SK-N-SH (cell line): ENCODE data around the gene KIZ. TPM values are rescaled to one million over a fixed set of nuclear protein-coding genes. Genes with fewer than 3 reads are reported as not detected.

Source experiments
- CTCF ChIA-PET: fragments of 300-600, 350-600 bp; formaldehyde crosslinking; extraction: SDS; loops from one replicate; lab custom pipeline; 2021; lab: Yijun Ruan, JAX
- POLR2A ChIA-PET: fragments of 350-600 bp; sonication (Branson Sonifier 250); formaldehyde crosslinking; extraction: SDS; loops from one replicate; lab custom pipeline; 2020; ENCODE audit warnings: antibody characterized with exemption, inconsistent platforms; lab: Yijun Ruan, JAX
- DNase-seq: peaks from one replicate; pipeline ENCODE4 v3.0.0; 2012
- H2AFZ ChIP-seq: fragments of 200-600 bp; sonication (generic); 2 replicates; pipeline ENCODE4 v1.8.1; 2016; ENCODE audit warnings: antibody characterized with exemption, mild to moderate bottlenecking, low read depth
- H3F3A ChIP-seq: fragments of 200-600 bp; sonication (generic); replicated peaks from 2 replicates; pipeline ENCODE3; 2016; ENCODE audit warnings: antibody characterized with exemption, mild to moderate bottlenecking; ENCODE audit not compliant: insufficient read depth
- H3K27ac ChIP-seq, 2 experiments: fragments of 200-500 bp in 1 of 2; fragments of 200-600 bp in 1 of 2; sonication (Bioruptor generic) in 1 of 2; sonication (generic), shearing (Covaris generic) in 1 of 2; 2 replicates each; pipeline versions ENCODE4 v1.5.1 to v1.6.1; 2014 to 2016; ENCODE audit warnings: low read depth in 2 of 2, inconsistent platforms in 1 of 2, low read length in 1 of 2, mild to moderate bottlenecking in 1 of 2, mixed read lengths in 1 of 2
- H3K27me3 ChIP-seq: fragments of 200-600 bp; sonication (generic), shearing (Covaris generic); 2 replicates; pipeline ENCODE4 v1.6.1; 2016; ENCODE audit warnings: mixed run types; ENCODE audit not compliant: insufficient read depth
- H3K36me3 ChIP-seq, 2 experiments: fragments of 200-500 bp in 1 of 2; fragments of 200-600 bp in 1 of 2; sonication (Bioruptor generic) in 1 of 2; sonication (generic) in 1 of 2; replicated peaks in 1 of 2; 2 replicates each; pipeline versions ENCODE3 to v1.5.1; 2014 to 2016; ENCODE audit warnings: low read length in 1 of 2, mild to moderate bottlenecking in 1 of 2; ENCODE audit not compliant: insufficient read depth in 2 of 2, control insufficient read depth in 1 of 2
- H3K4me1 ChIP-seq, 2 experiments: fragments of 200-500 bp in 1 of 2; fragments of 200-600 bp in 1 of 2; sonication (Bioruptor generic) in 1 of 2; sonication (generic), shearing (Covaris generic) in 1 of 2; 2 replicates each; pipeline versions ENCODE4 v1.5.1 to v1.6.1; 2014 to 2016; ENCODE audit warnings: low read depth in 1 of 2, low read length in 1 of 2, mixed run types in 1 of 2; ENCODE audit not compliant: insufficient read depth in 2 of 2, control insufficient read depth in 1 of 2
- H3K4me2 ChIP-seq: fragments of 200-600 bp; sonication (generic), shearing (Covaris generic); 2 replicates; pipeline ENCODE4 v1.6.1; 2017; ENCODE audit warnings: mixed run types
- H3K4me3 ChIP-seq, 2 experiments: fragments of 200-500 bp in 1 of 2; fragments of 200-600 bp in 1 of 2; sonication (Bioruptor generic) in 1 of 2; sonication (generic), shearing (Covaris generic) in 1 of 2; 2 replicates each; pipeline versions ENCODE4 v1.5.1 to v1.8.1; 2014 to 2016; ENCODE audit warnings: low read depth in 2 of 2, inconsistent platforms in 1 of 2, low read length in 1 of 2, mild to moderate bottlenecking in 1 of 2, mixed read lengths in 1 of 2, moderate library complexity in 1 of 2
- H3K79me2 ChIP-seq: fragments of 200-600 bp; sonication (generic); 2 replicates; pipeline ENCODE4 v1.8.1; 2017; ENCODE audit warnings: mild to moderate bottlenecking; ENCODE audit not compliant: insufficient read depth
- H3K9ac ChIP-seq: fragments of 200-600 bp; sonication (generic); 2 replicates; pipeline ENCODE4 v1.6.1; 2017; ENCODE audit warnings: mixed run types
- H3K9me2 ChIP-seq: fragments of 200-600 bp; sonication (generic); 2 replicates; pipeline ENCODE4 v1.6.1; 2017; ENCODE audit warnings: mixed run types
- H3K9me3 ChIP-seq: fragments of 200-600 bp; sonication (generic); 2 replicates; pipeline ENCODE4 v1.6.1; 2017; ENCODE audit warnings: mixed run types, mild to moderate bottlenecking, moderate library complexity
- H4K20me1 ChIP-seq: fragments of 200-600 bp; sonication (generic); 2 replicates; pipeline ENCODE4 v1.6.1; 2017; ENCODE audit warnings: mild to moderate bottlenecking, mixed run types; ENCODE audit not compliant: insufficient read depth
- CTCF ChIP-seq: fragments of 200-600 bp; sonication (generic); IDR thresholded peaks from 2 replicates; pipeline ENCODE4 v1.6.1; 2017; ENCODE audit warnings: antibody characterized with exemption, mild to moderate bottlenecking, moderate library complexity
- ELF1 ChIP-seq: IDR thresholded peaks from 2 replicates; pipeline ENCODE4 v1.4.0; 2012
- EP300 ChIP-seq, 2 experiments: IDR thresholded peaks; 2 replicates each; pipeline versions ENCODE4 v1.4.0 to v1.6.1; 2012; ENCODE audit warnings: borderline replicate concordance in 1 of 2, low read depth in 1 of 2, low read length in 1 of 2
- EZH2phosphoT487 ChIP-seq: fragments of 200-600 bp; sonication (generic); IDR thresholded peaks from 2 replicates; pipeline ENCODE4 v1.6.1; 2017; ENCODE audit warnings: low read depth, mixed run types, mild to moderate bottlenecking, antibody characterized with exemption, moderate library complexity, borderline replicate concordance
- FOSL2 ChIP-seq: IDR thresholded peaks from 2 replicates; pipeline ENCODE4 v1.4.0; 2012; ENCODE audit warnings: low read depth, mild to moderate bottlenecking, moderate library complexity, borderline replicate concordance
- FOXJ3 ChIP-seq: sonication (generic); formaldehyde crosslinking; IDR thresholded peaks from 2 replicates; pipeline ENCODE4 v1.5.1; 2020; ENCODE audit warnings: mild to moderate bottlenecking, missing genetic modification reagents
- GABPA ChIP-seq: IDR thresholded peaks from 2 replicates; pipeline ENCODE4 v1.4.0; 2012; ENCODE audit warnings: low read depth, mild to moderate bottlenecking
- JUND ChIP-seq: IDR thresholded peaks from 2 replicates; pipeline ENCODE4 v1.4.0; 2012
- MAX ChIP-seq: IDR thresholded peaks from 2 replicates; pipeline ENCODE4 v1.4.0; 2012; ENCODE audit warnings: low read depth
- MEF2A ChIP-seq: IDR thresholded peaks from 2 replicates; pipeline ENCODE4 v1.4.0; 2012; ENCODE audit warnings: low read depth, borderline replicate concordance
- NRF1 ChIP-seq: IDR thresholded peaks from 2 replicates; pipeline ENCODE4 v1.6.1; 2012; ENCODE audit warnings: low read depth, mild to moderate bottlenecking, low read length
- POLR2AphosphoS5 ChIP-seq: IDR thresholded peaks from 2 replicates; pipeline ENCODE4 v1.6.1; 2012; ENCODE audit warnings: low read depth, low read length
- REST ChIP-seq: IDR thresholded peaks from 2 replicates; pipeline ENCODE4 v1.6.1; 2012; ENCODE audit warnings: mild to moderate bottlenecking, low read depth, low read length, moderate library complexity
- RFX5 ChIP-seq: IDR thresholded peaks from 2 replicates; pipeline ENCODE4 v1.6.1; 2012; ENCODE audit warnings: mild to moderate bottlenecking, improper control_type of control experiment, low read length
- SIN3A ChIP-seq: IDR thresholded peaks from 2 replicates; pipeline ENCODE4 v1.6.1; 2012; ENCODE audit warnings: low read depth, mild to moderate bottlenecking, low read length, moderate library complexity, borderline replicate concordance
- SMC3 ChIP-seq: IDR thresholded peaks from 2 replicates; pipeline ENCODE4 v1.6.1; 2012; ENCODE audit warnings: low read depth, low read length, improper control_type of control experiment
- TAF1 ChIP-seq: IDR thresholded peaks from 2 replicates; pipeline ENCODE4 v1.6.1; 2012; ENCODE audit warnings: low read depth, mild to moderate bottlenecking, low read length, moderate library complexity, borderline replicate concordance
- TEAD4 ChIP-seq: IDR thresholded peaks from 2 replicates; pipeline ENCODE4 v1.4.0; 2012; ENCODE audit warnings: mild to moderate bottlenecking, borderline replicate concordance; ENCODE audit not compliant: insufficient read depth
- USF2 ChIP-seq: fragments of 150-350 bp; IDR thresholded peaks from 2 replicates; pipeline ENCODE4 v1.6.1; 2017; ENCODE audit warnings: antibody characterized with exemption, low read length, low read depth, borderline replicate concordance
- ZBTB33 ChIP-seq: IDR thresholded peaks from 2 replicates; pipeline ENCODE4 v1.4.0; 2012; ENCODE audit warnings: low read depth, borderline replicate concordance
- WGBS: methylation state at CpG from one replicate; pipeline ENCODE4 v1.1.6; 2017; ENCODE audit warnings: low lambda C conversion rate; 5-methylcytosine and 5-hydroxymethylcytosine counted together
- polyA plus RNA-seq, 3 experiments: library from polyadenylated mRNA; depleted of rRNA; stranded (reverse); fragments of >200 nt; gene quantifications; 2 replicates each; pipeline ENCODE4 v1.2.3, GENCODE V29; 2012

Gene KIZ
- polyA plus RNA-seq, 1 of the 3 experiments (the other 2 are of a cell fraction), result 3.9 TPM

GRCh38 chr20:21162631-21163030, 36.7 kb downstream of the KIZ start:
- Histone ChIP-seq H3K9me3 (no peaks in the 10 kb centered on the region), H3F3A (no peaks in the 10 kb centered on the region), H3K4me3 (no peak overlapping the region), H2AFZ (no peak overlapping the region), H3K4me1 (no peaks in the 10 kb centered on the region), H3K9ac (no peak overlapping the region), H3K79me2 (no peaks in the 10 kb centered on the region), H3K4me2 (no peak overlapping the region), H3K27ac (no peak overlapping the region), H4K20me1 (no peaks in the 10 kb centered on the region), H3K36me3 (peaks cover 0 to 11% of the 10 kb centered on the region in 2 experiments), H3K27me3 (no peaks in the 10 kb centered on the region), H3K9me2 (no peaks in the 10 kb centered on the region)
- ChIA-PET CTCF (interaction anchor here (0.9 kb wide), 1 partner anchor 14 kb away, joined by 3 read pairs; no protein-coding TSS in a partner anchor), POLR2A (no interaction called here)
- TF ChIP-seq TAF1 (no peak), ELF1 (no peak), SMC3 (no peak), MAX (no peak), MEF2A (no peak), NRF1 (no peak), RFX5 (no peak)
- WGBS, result 79% methylated on average over 3 of the region's 3 CpGs
- no peak for DNase-seq

GRCh38 chr20:21166801-21167200, 40.9 kb downstream of the KIZ start:
- H3K4me3 ChIP-seq, result no peak overlapping the region
- H3K9me3 ChIP-seq, result no peaks in the 10 kb centered on the region
- H3K4me2 ChIP-seq, result no peak overlapping the region
- no peak overlapping the region for H2AFZ ChIP-seq
- 95% methylated on average over 2 of the region's 2 CpGs for WGBS
- no peaks in the 10 kb centered on the region for H3K27me3 ChIP-seq
- H3K9me2 ChIP-seq, result no peaks in the 10 kb centered on the region
- CTCF ChIA-PET, result no interaction called here
- TF ChIP-seq POLR2AphosphoS5 (no peak), USF2 (no peak), EZH2phosphoT487 (no peak), NRF1 (no peak), ZBTB33 (no peak), CTCF (no peak), GABPA (no peak), TEAD4 (no peak), SIN3A (no peak), EP300 (IDR thresholded peaks at IDR 0.05; ENCODE audit: borderline replicate concordance in 1 of 2, low read depth in 1 of 2, low read length in 1 of 2) (no peak), RFX5 (no peak), JUND (no peak), FOXJ3 (CRISPR knock-in tag) (no peak), REST (no peak), FOSL2 (no peak)
- TF ChIP-seq, all 33 proteins: peak for 0
- H3F3A ChIP-seq, result no peaks in the 10 kb centered on the region
- no peak overlapping the region for H3K27ac ChIP-seq
- no peaks in the 10 kb centered on the region for H4K20me1 ChIP-seq
- no peak for DNase-seq
- H3K79me2 ChIP-seq, result no peaks in the 10 kb centered on the region
- peaks cover 2 to 10% of the 10 kb centered on the region in 2 experiments for H3K36me3 ChIP-seq
- H3K9ac ChIP-seq, result no peak overlapping the region
- H3K4me1 ChIP-seq, result no peaks in the 10 kb centered on the region
- POLR2A ChIA-PET, result no interaction called here
